ENCODE data around the gene UNC79. TPM values are rescaled to one million over a fixed set of nuclear protein-coding genes. Genes with fewer than 3 reads are reported as not detected.
"Not testable (repeated sequence)": the region's sequence is repeated elsewhere in the genome, so short reads cannot be mapped to it uniquely, and the experiment has no call there.

Gene UNC79
- total RNA-seq, 1 donor from 2014 or later, result 0.10 TPM

DNA sequence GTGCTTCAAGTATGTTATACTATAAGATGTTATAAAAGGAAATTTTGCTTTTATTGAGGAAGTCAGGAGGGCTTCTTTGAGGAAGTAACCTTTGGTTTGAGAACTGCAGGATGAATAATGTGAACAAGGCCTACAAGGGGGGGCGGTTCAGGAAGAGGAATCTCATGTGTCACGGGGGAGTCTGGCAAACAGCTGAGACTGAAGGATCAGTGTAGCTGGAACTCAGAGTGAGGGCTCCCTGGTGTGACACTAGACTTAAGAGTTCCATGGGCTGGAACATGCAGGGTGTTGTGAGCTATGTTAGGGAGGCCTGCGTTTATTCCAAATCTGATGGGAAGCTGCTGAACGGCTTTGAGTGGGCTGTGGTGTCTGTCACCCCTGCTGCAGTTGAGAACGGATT lies 62.3 kb downstream of the UNC79 start:
- no peak overlapping the region for H3K27ac Mint-ChIP-seq (ENCODE audit: unreplicated experiment)
- H3K36me3 Mint-ChIP-seq (ENCODE audit: low read depth), result no peaks in the 10 kb centered on the region
- H3K27me3 Mint-ChIP-seq (ENCODE audit: low read depth), result no peaks in the 10 kb centered on the region
- H3K4me1 Mint-ChIP-seq (ENCODE audit: low read depth), result no peaks in the 10 kb centered on the region
- no peaks in the 10 kb centered on the region for H3K9me3 Mint-ChIP-seq (ENCODE audit: low read depth)
- no peak overlapping the region for H3K4me3 Mint-ChIP-seq (ENCODE audit: unreplicated experiment)
- TF ChIP-seq, protein P1, sequence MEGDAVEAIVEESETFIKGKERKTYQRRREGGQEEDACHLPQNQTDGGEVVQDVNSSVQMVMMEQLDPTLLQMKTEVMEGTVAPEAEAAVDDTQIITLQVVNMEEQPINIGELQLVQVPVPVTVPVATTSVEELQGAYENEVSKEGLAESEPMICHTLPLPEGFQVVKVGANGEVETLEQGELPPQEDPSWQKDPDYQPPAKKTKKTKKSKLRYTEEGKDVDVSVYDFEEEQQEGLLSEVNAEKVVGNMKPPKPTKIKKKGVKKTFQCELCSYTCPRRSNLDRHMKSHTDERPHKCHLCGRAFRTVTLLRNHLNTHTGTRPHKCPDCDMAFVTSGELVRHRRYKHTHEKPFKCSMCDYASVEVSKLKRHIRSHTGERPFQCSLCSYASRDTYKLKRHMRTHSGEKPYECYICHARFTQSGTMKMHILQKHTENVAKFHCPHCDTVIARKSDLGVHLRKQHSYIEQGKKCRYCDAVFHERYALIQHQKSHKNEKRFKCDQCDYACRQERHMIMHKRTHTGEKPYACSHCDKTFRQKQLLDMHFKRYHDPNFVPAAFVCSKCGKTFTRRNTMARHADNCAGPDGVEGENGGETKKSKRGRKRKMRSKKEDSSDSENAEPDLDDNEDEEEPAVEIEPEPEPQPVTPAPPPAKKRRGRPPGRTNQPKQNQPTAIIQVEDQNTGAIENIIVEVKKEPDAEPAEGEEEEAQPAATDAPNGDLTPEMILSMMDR (IDR thresholded peaks at IDR 0.05), result no peak
- DNase-seq (ENCODE audit: low spot score), result no peak

DNA sequence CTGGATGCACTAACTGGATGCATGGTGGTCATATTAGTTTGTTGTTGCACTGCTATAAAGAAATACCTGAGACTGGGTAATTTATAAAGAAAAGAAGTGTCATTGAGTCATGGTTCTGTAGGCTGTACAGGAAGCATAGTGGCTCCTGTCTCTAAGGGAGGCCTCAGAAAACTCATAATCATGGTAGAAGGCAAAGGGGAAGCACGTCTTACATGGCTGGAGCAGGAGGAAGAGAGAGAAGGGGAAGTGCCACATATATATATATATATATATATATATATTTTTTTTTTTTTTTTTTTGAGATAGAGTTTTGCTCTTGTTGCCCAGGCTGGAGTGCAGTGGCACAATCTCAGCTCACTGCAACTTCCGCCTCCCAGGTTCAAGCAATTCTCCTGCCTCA lies 62.9 kb downstream of the UNC79 start:
- H3K36me3 Mint-ChIP-seq (ENCODE audit: low read depth); H3K4me1 Mint-ChIP-seq (ENCODE audit: low read depth); DNase-seq (ENCODE audit: low spot score); H3K4me3 Mint-ChIP-seq (ENCODE audit: unreplicated experiment); H3K27ac Mint-ChIP-seq (ENCODE audit: unreplicated experiment); H3K9me3 Mint-ChIP-seq (ENCODE audit: low read depth); H3K27me3 Mint-ChIP-seq (ENCODE audit: low read depth): not testable (repeated sequence)

DNA sequence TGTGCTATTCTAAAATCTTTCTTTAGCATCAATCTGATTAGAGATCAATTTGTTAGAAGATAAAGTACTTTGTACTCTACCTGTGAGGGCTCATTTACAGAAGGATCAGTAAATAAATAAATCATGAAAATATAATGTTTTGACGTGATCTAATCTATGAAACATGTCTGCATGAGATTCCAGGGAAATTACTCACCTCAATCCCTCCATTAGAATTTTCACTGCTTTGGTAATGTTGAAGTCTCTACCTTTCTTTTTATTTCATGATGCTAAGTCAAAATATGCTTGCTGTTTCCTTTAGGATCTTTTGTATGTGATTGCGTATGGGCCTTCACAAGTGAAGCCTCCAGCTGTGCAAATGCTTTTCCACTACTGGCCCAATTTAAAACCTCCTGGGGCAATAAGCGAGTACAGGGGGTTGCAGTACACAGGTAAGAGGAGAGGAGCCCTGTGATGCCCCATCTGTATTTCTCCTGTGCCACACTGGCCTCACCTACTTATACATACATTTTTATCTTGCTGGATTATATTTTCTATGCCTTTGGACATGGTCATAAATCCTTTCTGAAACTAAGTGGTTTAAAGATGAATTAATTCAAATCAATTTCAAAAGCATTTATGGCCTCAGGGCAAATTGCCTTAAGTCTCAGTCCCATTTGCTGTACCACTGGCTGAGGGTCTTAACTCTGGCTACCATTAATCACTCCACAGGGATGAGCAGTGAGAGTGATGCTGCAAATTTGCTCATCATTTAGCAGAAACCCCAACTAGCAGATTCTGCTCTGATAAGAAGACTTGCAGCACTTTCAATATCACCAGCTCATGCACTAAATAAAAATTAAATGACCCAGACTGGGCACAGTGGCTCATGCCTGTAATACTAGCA lies 66.4 kb downstream of the UNC79 start:
- no peaks in the 10 kb centered on the region for H3K36me3 Mint-ChIP-seq (ENCODE audit: low read depth)
- no peak overlapping the region for H3K27ac Mint-ChIP-seq (ENCODE audit: unreplicated experiment)
- no peaks in the 10 kb centered on the region for H3K27me3 Mint-ChIP-seq (ENCODE audit: low read depth)
- TF ChIP-seq, protein P1 (IDR thresholded peaks at IDR 0.05), result no peak
- DNase-seq (ENCODE audit: low spot score), result no peak
- H3K4me3 Mint-ChIP-seq (ENCODE audit: unreplicated experiment), result no peak overlapping the region
- H3K9me3 Mint-ChIP-seq (ENCODE audit: low read depth), result no peaks in the 10 kb centered on the region
- no peaks in the 10 kb centered on the region for H3K4me1 Mint-ChIP-seq (ENCODE audit: low read depth)

DNA sequence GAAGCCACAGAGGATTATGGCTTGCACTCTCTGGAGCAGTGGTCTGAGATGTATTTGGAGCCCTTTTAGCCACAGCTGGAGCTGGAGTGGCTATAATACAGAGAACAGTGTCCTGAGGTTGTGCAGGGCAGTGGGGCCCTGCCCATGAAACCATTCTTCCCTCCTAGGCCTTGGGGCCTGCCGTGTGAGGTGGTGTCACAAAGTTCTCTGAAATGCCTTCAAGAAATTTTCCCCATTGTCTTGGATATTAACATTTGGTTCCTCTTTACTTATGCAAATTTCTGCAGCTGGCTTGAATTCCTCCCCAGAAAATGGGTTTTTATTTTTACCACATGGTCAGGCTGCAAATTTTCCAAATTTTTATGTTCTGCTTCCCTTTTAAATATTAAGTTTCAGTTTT lies 79.3 kb downstream of the UNC79 start:
- DNase-seq (ENCODE audit: low spot score), result no peak
- peaks cover 3% of the 10 kb centered on the region for H3K27me3 Mint-ChIP-seq (ENCODE audit: low read depth)
- peaks cover 2% of the 10 kb centered on the region for H3K9me3 Mint-ChIP-seq (ENCODE audit: low read depth)
- H3K36me3 Mint-ChIP-seq (ENCODE audit: low read depth), result no peaks in the 10 kb centered on the region
- no peak overlapping the region for H3K27ac Mint-ChIP-seq (ENCODE audit: unreplicated experiment)
- no peak overlapping the region for H3K4me3 Mint-ChIP-seq (ENCODE audit: unreplicated experiment)
- no peaks in the 10 kb centered on the region for H3K4me1 Mint-ChIP-seq (ENCODE audit: low read depth)
- TF ChIP-seq, protein P1 (IDR thresholded peaks at IDR 0.05), result no peak

DNA sequence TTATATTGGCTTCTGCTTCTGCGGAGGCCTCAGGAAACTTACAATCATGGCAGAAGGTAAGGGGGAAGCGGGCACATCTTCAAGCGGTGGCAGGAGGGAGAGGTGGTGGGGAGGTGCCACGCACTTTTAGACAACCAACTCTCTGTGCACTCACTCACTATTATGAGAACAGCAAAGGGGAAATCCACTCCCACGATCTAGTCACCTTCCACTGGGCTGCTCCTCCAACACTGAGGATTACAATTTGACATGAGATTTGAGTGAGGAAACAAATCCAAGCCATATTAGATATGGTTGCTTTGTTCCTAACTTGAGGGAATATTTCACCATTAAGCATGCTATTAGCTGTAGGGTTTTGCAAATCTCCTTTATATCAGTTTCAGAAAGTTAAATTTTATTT lies 80.3 kb downstream of the UNC79 start:
- Mint-ChIP-seq H3K27me3 (ENCODE audit: low read depth) (peaks cover 3% of the 10 kb centered on the region), H3K36me3 (ENCODE audit: low read depth) (no peaks in the 10 kb centered on the region), H3K4me1 (ENCODE audit: low read depth) (no peaks in the 10 kb centered on the region), H3K27ac (ENCODE audit: unreplicated experiment) (no peak overlapping the region), H3K9me3 (ENCODE audit: low read depth) (peaks cover 2% of the 10 kb centered on the region), H3K4me3 (ENCODE audit: unreplicated experiment) (no peak overlapping the region)
- DNase-seq (ENCODE audit: low spot score), result no peak
- TF ChIP-seq, protein P1 (IDR thresholded peaks at IDR 0.05), result no peak

Measured in chondrocyte (in vitro differentiated cells).